ENCODE data around the gene UGT1A5. TPM values are rescaled to one million over a fixed set of nuclear protein-coding genes. Genes with fewer than 3 reads are reported as not detected.

UGT1A5 gene
- total RNA-seq, 1 experiment from 2014 or later: not detected

- DNase-seq (ENCODE audit: low spot score): peak; percentile 7
- in situ Hi-C loops (cut with HindIII; ENCODE audit: low sequenced_read_pairs): no loop called here
Measured at GRCh38 chr2:233799087-233799665, 86.5 kb downstream of the UGT1A5 start.

DNA sequence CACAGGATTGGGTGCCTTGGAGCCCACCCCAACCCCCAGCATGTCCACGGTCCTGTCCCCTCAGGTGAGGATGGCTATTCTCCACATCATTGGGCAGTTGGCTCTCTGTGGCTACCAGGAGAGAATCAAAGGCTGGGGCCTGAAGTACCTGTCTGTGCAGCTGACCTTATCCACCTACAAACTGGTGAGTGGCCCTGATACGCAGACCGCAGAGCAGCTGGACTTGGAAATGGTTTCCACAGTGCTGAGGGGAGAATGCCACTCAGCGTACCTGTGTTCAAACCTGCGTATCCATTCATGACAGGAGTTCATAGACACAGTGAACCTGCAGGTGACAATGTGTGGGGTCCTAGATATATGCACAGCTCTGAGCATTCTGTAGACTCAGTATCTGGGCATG, 87.0 kb downstream of the UGT1A5 start:
- in situ Hi-C loops (cut with HindIII; ENCODE audit: low sequenced_read_pairs): no loop called here
- no peak for DNase-seq (ENCODE audit: low spot score)

DNA sequence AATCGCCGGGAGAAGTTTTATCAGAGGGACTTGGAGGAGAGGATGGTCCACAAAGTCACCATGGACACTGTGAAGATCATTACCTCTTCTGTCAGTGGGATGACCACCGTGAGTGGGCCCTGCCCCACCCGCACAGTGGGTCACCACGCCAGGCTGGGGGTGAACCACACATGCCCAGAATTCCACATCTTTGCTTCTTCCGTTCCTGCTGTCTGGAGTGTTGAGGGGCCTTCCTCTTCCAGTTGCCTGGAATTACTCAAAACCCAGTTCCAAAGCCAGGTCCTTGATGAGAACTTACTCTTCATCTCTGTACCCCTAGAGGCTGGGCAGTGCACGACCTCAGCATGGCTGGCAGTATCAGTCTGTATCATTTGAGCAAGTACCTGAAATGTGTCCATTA, 87.5 kb downstream of the UGT1A5 start:
- in situ Hi-C loops (cut with HindIII; ENCODE audit: low sequenced_read_pairs): no loop called here
- no peak for DNase-seq (ENCODE audit: low spot score)

DNA sequence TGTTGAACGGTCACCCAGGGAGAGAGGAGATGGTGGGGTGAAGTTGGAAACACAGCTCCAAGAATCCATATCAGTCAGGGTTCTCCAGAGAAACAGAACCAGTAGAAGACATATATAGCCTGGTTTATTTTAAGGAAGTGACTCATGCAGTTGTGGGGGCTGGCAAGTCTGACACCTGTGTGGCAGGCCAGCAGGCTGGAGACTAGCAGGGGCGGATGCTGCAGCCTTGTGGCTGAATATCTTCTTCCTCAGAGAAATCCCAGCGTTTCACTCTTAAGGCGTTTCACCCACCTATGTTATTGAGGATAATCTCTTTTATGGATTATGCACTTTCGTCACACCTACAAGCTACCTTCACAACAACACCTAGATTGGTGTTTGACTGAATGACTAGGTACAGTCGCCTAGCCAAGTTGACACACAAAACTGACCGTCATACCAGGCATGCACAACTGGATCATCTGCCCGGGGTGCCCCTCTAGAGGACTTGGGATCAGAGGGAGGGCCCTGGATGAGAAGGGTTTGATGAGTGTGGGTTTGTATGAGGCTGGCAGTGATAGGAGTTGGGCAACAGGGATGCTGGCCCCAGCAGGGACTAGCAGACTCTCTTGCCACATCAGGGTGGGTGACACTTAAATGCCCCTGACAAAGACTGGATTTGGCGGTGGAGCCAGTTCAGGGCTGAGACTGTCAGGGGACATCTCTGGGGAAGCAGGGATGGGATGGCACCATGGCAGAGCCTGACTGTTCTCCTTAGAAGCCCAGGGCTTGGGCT, 88.8 kb downstream of the UGT1A5 start:
- DNase-seq (ENCODE audit: low spot score): no peak
- in situ Hi-C loops (cut with HindIII; ENCODE audit: low sequenced_read_pairs): no loop called here

- no peak for DNase-seq (ENCODE audit: low spot score)
Measured at GRCh38 chr2:233802132-233802815, 89.6 kb downstream of the UGT1A5 start.

DNA sequence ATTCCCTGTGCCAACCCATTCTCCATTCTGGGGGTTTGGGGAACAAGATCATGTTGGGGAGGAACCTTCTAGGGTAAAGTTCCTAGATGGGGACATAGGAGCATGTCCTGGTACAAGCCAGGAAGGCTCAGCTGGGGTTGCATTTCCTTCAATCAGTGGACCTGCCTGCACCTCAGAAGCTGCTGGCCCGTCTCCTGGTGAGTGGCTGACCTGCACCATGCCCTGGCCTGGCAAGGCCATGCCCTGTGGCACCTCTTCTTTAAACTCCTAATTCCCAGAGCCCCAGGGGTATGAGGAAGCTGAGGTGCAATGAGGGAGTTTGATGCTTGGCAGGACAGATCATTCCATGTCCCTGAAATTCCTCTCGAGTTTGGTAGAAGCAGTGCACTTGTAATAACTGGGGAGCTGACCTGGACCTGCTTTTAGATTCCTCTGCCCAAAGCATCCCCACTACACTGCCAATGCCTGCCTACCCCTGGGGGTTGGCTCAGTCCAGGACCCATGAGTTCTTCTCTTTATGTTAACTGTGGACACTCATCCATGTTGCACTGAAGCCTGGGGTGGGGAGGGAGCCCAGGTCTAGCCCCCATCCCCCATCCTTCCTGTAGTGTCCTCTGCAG, 90.7 kb downstream of the UGT1A5 start:
- in situ Hi-C loops (cut with HindIII; ENCODE audit: low sequenced_read_pairs): no loop called here
- no peak for DNase-seq (ENCODE audit: low spot score)

More at GRCh38 chr2:233802132-233802815, 89.6 kb downstream of the UGT1A5 start:
- in situ Hi-C loops (cut with HindIII; ENCODE audit: low sequenced_read_pairs): no loop called here

GRCh38 chr2:233803994-233804393, 91.3 kb downstream of the UGT1A5 start:
- DNase-seq (ENCODE audit: low spot score): no peak
- in situ Hi-C loops (cut with HindIII; ENCODE audit: low sequenced_read_pairs): no loop called here

DNA sequence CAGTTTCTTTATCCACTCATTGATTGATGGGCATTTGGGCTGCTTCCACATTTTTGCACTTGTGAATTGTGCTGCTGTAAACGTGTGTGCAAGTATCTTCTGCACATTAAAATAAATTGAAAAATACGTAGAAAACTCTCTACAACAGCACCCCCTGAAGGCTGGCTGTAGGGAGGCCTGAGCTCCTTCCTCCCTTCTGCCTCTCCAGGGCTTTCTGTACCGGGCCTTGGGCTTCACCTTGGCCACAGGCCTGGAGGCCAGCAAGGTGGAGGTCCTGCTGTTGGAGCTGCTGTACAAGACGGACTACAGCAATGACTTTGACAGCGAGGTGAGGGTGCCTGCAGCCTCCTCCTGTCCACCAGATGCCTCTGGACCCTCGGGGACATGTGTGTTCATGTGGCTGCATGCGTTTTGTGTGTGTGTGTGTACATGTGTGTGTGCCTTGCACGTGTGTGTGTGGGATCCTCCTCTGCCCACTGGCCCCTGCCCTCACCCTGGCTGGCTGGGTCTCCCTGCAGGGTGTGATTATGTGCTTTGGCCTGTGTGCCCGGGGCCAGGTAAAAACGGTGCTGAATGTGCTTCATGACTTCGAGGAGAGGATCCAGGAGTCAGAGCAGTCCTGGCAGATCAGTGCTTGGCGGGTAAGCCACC, 94.6 kb downstream of the UGT1A5 start:
- in situ Hi-C loops (cut with HindIII; ENCODE audit: low sequenced_read_pairs): no loop called here
- no peak for DNase-seq (ENCODE audit: low spot score)

- in situ Hi-C loops (cut with HindIII; ENCODE audit: low sequenced_read_pairs): no loop called here
- no peak for DNase-seq (ENCODE audit: low spot score)
Measured at GRCh38 chr2:233807966-233808935, 95.5 kb downstream of the UGT1A5 start.

- no peak for DNase-seq (ENCODE audit: low spot score)
- in situ Hi-C loops (cut with HindIII; ENCODE audit: low sequenced_read_pairs): no loop called here
Measured at GRCh38 chr2:233810385-233810784, 97.7 kb downstream of the UGT1A5 start.

- in situ Hi-C loops (cut with HindIII; ENCODE audit: low sequenced_read_pairs): no loop called here
- DNase-seq (ENCODE audit: low spot score): no peak
Measured at GRCh38 chr2:233811087-233811486, 98.4 kb downstream of the UGT1A5 start.

GRCh38 chr2:233811732-233812131, 99.0 kb downstream of the UGT1A5 start:
- DNase-seq (ENCODE audit: low spot score): no peak
- in situ Hi-C loops (cut with HindIII; ENCODE audit: low sequenced_read_pairs): no loop called here

DNA sequence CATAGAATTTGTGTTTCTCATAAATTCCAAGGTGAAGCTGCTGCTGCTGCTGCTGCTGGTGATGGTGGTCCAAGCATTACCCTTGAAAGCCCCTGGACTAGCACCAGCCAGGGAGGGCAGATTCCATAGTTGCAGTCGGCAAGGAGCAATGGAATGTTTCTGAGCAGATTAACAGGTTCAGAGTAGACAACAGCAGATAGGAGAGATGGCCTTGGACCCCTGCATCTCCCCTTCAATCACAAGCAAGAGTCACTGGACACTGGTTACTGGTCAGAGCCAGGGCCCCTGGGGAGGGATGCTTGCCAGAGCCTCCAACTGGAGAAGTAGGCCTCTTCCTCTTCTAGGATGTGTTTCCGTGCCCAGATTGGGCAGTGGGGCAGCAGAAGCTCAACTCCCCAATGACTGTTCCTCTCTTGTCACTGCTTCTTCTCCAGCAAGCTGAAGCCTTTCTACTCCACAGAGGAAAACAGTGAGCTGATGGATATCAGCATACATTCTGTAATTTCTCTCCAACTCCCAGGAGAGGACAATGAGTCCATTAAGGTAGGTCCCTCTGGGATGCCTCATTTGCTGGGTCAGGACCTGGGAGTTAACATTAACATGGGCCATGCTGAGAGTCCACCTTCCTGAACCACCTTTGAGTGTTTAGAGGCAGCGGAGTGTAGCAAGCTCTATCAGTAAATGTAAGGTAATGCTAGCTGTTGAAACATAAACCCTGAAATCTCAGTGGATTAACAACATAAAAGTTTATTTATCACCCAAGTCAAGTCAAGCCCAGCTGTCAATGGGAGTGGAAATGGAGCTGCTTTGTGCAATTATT, 100.7 kb downstream of the UGT1A5 start:
- DNase-seq (ENCODE audit: low spot score): no peak
- in situ Hi-C loops (cut with HindIII; ENCODE audit: low sequenced_read_pairs): no loop called here

DNA sequence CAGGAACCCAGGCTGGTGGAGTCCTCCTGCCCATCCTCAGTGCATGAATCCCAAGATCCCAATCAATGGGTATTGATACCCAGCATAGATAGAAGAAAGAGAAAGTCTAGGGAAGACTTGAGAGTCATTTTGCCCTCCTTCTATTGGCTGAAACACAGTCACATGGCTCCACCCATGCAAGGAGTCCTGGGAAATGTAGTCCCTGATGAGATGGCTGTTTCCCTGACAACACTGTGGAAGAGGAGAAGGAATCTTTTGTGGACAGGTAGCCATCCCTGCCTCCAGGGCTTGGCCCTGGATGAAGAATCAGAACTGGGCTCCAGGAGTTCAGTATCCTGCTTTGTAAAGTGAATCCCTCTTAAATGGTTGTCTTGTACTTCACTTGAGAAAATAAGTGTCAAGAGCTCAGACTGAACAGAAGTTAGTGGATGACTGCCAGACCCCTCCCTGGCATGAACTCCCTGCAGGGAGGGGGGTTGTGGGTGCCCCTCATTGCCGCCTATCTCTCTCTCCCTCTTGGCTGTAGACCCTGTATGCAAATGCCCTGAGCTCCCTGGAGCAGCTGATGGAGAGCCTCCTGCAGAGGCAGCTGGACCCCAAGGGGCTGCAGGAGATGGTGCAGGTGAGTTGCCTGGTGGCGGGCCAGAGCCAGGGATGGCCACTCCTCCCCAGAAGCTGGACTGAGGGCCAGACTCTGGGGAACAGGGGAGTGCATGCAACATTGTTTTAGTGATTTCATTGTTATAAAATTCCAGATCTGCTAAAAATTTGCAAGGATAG, 101.5 kb downstream of the UGT1A5 start:
- in situ Hi-C loops (cut with HindIII; ENCODE audit: low sequenced_read_pairs): no loop called here
- DNase-seq (ENCODE audit: low spot score): no peak

- in situ Hi-C loops (cut with HindIII; ENCODE audit: low sequenced_read_pairs): no loop called here
Measured at GRCh38 chr2:233815861-233816260, 103.2 kb downstream of the UGT1A5 start.

GRCh38 chr2:233816334-233816733, 103.6 kb downstream of the UGT1A5 start:
- in situ Hi-C loops (cut with HindIII; ENCODE audit: low sequenced_read_pairs): no loop called here
- DNase-seq (ENCODE audit: low spot score): no peak

More at GRCh38 chr2:233815861-233816260, 103.2 kb downstream of the UGT1A5 start:
- DNase-seq (ENCODE audit: low spot score): no peak

- no peak for DNase-seq (ENCODE audit: low spot score)
- in situ Hi-C loops (cut with HindIII; ENCODE audit: low sequenced_read_pairs): no loop called here
Measured at GRCh38 chr2:233816771-233817170, 104.1 kb downstream of the UGT1A5 start.

All from G401 (cell line).